Renal pelvis (tissue), 4 donors: ENCODE measurements around the gene GLG1. TPM values are rescaled to one million over a fixed set of nuclear protein-coding genes. Genes with fewer than 3 reads are reported as not detected.

ENCODE experiments used
- DNase-seq: peaks from one replicate; pipeline ENCODE4 v3.0.0-alpha.2; 2013
- polyA plus RNA-seq, 3 donors: library from polyadenylated mRNA; unstranded; fragments of 120-200 nt; gene quantifications; one replicate each; pipeline ENCODE4 v1.2.1, GENCODE V29; 2013; ENCODE audit not compliant: insufficient read length in 3 of 3

The GLG1 gene
- polyA plus RNA-seq, 3 donors = 149 to 173 (median 165) TPM

DNA sequence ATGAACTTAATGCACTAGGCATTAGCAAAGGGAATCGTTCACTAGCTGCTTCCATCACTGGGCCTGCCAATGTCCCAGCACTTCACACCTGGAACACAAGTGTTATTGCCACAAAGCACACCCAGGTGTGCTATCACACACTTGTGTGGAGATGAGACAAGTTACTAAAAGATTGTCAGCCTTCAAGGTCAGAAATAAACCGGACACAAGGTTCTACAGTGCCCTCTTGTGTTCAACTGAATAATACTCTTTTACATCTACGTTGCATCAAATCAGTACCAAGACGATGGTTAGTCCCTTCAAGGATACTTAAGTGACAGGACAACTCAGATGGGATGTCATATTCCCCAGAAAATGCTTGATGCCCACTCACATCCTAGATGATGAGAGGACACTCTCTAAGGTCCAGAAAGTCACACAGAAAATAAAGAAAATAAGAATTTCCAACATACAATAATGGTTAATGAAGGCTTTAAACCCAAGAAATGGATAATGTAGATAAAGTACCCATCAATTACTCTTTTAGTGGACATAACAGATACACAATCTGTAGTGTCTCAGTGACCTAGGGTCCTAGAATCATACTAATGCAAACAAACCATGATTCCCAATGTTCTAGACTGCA, 16.4 kb upstream of the GLG1 start:
- no peak for DNase-seq

DNA sequence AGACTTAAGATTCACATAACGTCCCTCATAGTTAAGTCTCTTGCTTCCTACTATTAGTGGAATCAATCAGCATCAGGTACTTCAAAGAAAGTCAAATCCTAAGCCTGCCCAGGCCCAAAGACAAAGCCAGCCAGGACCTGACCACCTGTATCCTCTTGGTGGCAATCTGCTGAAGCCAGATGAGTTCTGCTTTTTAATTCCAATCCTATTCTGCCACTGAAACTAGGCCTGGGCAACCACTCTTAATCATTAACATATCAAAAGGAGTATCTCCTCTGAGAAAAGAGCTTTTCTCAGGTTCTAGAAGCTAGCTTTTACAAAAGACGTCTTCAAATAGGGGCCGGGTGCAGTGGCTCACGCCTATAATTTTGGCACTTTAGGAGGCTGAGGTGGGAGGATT, 15.1 kb upstream of the GLG1 start:
- no peak for DNase-seq

DNA sequence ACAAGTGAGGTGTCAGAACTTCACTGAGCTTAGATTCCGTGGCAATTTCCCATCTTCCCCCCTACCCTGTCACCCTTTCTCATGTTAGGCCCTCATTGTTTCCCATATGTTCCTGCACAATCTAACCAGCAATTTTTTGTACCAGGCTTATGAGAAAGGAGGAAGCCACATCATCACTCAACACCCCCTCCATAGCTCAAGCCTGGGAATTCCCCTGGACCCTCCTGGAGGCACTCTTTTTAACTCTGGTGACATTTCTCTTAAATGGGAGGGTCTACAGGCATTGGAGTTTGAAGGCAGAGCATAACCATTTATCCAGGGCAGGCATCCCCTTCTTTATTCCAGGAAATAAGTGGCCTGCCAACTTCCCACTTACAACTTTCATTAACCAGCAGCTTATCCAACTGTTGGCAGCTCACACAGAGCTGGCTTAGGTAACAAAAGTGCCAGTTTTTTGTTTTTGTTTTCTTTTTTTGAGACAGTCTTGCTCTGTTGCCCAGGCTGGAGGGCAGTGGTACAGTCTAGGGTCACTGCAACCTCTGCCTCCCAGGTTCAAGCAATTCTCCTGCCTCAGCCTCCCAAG, 10.4 kb upstream of the GLG1 start:
- no peak for DNase-seq

DNA sequence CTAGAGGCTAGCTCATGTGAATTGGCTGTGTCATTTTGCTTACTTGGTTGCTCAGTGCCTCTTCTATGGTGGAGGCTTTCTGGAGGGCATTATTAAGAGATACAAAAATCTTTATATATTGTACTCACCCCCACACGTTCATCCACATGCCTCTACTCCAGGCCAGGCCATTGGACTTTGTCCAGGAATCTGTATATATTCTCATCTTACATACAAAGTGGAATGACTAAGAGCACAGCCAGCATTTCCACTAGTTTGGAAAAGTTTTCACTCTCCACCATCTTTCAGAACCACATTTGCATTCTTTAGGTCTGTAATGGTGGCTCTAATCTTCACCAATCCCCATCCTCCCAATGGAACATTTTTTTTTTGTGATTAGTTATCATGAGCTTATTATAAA, 4.8 kb upstream of the GLG1 start:
- no peak for DNase-seq

DNA sequence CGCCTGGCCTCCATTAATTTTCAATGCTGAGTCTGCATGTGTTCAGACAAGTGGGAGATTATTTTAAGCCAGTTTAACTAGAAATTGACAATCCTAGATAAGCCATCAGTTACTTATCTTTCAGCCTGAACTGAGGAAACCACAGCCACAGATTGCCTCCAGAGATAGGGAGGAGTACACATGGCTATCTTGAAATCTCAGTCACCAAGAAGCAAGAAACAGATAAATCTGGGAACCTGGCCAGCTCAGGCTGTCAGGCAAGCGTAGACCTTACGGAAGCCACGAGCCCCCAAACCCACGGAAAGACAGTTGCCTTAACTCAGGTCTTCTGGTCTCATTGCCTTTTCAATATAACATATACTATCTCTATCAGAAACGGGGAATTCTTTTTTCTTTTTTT, 2.0 kb upstream of the GLG1 start:
- DNase-seq = no peak

DNA sequence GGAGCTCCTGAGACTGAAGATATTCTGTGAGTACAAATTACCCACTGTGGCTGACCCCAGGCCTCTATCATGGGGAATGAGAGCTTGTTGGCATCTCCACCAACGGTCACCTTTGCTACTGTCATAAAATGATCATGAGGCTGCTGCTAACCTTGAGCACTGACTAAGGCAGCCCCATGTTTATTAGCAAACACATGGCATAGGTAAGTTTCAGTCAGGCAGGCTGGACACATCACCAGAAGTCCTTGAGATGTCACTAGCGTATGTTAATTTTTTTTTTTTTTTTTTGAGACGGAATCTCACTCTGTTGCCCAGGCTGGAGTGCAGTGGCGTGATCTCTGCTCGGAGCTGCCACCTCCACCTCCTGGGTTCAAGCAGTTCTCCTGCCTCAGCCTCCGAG, 1.5 kb upstream of the GLG1 start:
- DNase-seq = no peak

DNA sequence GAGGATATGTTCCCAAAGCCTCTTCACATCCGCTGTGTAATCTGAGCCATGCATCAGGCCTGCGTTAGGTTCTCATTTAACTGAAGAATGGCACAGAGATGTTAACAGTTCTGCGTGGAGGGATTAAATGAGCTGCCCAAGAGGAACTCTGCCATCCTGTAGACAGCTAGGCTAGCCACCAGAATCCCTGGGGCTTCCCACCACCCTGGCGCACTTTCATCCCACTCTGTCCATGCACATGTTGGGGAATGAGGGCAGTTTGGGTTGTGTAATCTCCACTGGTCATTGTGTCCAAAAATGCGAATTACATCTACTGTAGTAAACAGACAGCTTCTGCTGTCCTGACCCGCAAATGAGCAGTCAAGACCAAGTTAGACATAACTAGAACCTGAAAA, 1.0 kb upstream of the GLG1 start:
- DNase-seq = no peak

DNA sequence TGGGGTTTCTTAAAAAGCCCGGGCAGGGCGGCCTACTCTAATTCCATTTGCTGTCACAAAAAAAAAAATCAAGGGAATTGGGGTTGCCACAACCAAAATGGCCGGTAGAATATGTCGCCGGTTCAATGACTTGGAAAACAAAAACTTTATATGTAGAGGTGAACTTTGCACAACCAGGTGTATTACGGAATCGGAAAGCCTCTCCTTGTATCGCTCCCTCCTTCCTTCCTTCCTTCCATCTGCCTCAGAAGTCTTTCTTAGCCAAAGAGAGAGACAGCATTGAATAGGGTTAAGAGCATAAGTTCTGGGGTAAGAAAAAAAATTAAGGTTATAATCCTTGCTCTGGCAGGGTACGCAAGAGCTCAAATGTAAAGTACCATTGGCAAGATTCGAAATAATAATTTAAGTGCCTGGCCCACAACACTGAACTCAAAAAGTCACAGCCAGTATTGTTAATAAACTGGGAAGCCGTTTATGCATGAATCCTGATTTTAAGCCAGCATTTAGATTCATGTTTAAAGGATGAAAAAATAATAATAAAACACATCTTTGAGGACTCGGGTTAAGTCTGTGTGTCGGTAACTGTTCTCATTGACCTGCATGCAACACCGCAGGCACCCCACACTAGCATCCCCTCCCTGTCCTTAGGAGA, 522 bp upstream of the GLG1 start:
- DNase-seq = no peak

DNA sequence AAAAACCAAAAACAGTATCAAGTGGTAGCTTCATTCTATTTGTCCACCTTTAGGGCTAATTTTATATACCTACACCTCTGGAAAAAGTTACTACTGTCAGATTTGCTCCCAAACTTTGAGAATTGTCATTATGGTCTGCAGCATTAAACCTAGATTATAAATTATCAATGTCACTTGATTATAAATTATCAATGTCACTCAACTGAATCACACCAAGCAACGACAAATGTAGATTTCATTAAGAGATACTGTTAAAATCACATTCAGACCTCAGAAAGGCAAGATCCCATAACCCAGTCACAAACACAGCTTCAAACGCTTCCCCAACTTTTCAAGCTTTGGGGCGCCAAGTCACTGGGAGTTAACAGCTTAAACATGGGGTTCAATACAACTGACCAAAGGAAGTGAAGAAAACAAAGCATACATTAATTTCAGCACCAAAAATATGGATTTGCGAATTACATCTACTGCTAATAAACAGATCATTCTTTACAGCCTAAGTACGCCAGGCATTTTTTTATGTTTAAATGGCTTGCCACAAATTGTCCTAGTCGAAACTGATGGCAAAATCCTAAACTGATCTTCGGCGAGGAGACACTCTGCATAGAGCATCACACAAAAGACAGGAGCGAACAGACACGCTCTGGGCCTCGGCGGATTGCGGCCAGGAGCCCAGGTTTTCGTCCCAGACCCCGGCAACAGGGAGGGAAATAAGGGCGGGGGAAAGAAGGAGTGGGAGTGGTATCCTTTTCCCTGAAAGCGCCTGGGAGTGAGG, 981 bp downstream of the GLG1 start:
- DNase-seq = peak; percentile 41

DNA sequence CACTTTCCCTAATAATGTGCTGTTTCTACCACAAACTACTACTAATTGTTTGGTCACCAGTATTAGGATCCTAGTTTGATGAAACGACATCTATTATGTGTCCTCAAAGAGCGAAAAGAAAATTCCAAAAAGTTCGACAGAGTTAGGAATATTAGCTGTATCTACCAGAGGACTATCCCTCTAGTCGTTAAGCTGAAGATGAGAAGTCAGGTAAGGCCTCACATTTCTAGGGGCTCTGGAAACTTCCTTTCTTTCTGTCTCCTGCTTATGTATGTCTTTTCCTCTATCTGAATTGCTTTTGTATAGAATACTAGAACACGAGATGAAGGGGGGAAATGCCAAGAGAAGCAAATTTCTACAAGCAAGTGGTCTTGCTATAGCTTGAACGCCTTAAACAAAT, 1.6 kb downstream of the GLG1 start:
- DNase-seq = no peak

DNA sequence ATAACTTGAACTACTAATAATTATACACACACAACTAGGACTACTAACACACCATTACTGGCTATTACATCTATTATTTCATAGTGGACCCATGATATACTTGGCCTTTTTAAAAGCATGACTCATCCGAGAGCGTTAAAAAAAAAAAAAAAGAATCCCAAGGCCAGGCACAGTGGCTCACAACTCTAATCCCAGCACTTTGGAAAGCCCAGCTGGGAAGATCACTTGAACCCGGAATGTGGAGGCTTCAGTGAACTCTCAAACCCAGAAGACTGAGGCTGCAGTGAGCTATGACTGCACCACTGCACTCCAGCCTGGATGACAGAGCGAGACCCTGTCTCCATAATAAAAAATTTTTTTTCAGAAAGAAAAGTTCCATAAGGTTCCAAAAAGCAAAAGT, 3.1 kb downstream of the GLG1 start:
- no peak for DNase-seq

DNA sequence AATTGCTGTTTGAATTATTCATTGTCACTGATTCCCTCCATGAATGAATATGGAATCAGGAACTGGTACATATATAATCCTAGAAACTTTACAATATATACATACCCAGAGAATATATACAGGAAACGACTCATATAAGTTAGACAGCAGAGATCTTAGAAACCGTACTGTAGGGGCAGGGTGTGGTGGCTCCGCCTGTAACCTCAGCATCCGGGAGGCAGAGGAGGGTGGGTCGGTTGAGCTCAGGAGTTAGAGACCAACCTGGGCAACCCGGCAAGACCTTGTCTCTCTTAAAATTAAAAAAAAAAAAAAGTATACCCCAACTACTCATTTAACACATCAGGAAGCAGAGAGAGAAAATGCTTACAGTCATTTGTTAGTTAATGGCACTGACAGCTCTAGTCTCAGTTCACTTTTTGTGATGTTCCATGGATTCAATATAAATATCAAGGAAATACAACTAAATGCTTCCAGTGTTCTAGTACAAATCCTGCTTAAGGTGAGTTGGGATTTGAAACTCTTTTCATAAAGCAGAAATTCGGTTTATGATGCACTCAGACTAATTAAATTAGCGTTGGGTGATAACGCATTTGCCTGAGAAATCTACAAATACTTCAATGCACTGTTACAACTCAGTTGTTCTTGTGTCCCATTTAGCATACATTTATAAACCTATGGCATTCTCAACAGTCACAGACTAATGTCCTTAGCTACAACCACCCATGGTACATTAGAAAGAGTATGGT, 5.6 kb downstream of the GLG1 start:
- no peak for DNase-seq

DNA sequence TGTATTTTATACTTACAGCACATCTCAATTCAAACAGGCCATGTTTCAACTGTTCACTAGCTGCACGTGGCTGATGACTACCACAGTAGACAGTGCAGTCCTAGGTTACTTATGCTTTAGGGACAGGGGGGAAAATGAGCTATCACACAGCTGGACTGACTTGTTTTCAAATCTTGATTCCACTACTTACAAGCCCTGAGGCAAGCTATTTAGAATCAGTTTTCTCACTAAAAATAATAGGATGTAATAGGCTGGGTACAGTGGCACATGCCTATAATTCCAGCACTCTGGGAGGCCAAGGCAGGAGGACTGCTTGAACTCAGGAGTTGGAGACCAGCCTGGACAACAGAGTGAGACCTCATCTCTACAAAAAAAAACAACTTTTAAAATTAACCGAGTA, 10.3 kb downstream of the GLG1 start:
- DNase-seq = no peak

DNA sequence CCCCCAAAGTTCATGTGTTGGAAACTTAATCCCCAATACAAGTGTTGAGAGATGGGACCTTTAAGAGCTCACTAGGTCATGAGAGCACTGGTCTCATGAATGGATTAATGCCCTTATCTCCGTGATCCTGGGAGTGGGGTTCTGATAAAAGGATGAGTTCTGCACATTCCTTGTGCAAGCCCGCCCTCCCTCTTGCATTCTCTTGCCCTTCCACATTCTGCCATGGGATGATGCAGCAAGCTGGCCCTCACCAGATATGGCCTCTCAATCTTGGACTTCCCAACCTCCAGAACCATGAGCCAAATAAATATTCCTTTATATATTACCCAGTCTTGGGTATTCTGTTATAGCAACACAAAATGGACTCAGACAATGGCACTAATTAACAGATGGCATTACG, 14.1 kb downstream of the GLG1 start:
- no peak for DNase-seq

DNA sequence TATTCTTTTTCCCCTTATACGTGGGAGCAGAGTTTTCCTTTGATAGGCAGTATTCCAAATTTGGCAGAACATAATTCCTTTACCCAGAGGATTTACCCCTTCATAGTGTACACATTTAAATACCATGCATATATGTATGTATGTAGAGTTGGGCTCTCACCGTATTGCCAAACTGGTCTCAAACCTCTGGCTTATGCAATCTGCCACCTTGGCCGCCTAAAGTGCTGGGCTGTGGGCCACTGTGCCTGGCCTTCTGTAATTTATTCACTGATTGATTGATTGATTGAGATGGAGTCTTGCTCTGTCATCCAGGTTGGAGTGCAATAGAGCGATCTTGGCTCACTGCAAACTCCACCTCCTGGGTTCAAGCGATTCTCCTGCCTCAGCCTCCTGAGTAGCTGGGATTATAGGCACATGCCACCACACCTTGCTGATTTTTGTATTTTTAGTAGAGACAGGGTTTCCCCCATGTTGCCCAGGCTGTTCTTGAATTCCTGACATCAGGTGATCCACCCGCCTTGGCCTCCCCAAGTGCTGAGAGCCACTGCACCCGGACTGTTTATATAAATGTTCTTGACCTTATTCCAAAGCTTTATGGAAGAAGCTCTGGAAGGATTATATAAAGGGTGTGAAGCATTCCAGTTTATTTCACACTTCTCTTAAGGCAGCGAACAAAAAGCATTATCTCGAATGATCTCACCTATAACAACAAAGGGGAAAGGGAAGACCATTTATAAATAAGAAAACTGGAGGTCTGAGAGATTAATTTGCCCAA, 14.9 kb downstream of the GLG1 start:
- no peak for DNase-seq

DNA sequence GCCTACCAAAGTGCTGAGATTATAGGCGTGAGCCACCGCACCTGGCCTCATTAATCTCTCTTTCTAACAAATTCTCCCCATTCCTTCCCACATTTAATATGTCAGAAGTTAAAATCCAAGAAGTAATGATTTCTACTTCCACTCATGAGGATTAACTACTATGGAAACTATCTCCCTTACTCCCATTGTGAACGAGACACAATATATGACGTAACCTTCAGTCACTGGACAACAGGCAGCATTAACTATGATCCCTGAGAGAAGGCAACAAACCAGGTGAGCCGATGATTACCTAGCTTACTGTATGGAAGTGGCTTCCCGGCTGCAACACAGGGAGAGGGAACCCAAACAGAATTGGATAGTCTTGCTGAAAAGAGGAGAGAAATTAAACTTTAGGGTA, 20.0 kb downstream of the GLG1 start:
- no peak for DNase-seq

DNA sequence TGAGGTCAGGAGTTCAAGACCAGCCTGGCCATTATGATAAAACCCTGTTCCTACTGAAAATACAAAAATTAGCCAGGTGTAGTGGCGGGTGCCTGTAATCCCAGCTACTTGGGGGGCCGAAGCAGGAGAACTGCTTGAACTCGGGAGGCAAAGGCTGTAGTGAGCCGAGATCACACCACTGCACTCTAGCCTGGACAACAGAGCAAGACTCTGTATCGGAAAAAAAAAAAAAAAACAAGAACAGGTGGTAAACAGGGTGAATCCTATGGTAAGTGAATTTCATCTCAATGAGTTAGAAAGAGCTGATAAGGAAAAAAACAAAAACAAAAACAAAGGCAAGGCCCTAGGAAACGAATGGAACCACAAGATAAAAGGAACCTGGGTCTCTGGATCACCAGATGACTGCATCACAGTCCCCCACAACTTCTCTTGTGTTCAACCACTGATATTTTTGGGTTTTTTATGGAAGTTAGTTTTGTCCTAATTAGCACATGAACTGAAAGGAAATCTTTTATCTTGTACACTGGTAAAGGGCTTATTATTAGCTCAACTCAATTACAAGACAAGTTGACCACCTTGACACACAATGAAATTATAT, 21.0 kb downstream of the GLG1 start:
- DNase-seq = no peak

DNA sequence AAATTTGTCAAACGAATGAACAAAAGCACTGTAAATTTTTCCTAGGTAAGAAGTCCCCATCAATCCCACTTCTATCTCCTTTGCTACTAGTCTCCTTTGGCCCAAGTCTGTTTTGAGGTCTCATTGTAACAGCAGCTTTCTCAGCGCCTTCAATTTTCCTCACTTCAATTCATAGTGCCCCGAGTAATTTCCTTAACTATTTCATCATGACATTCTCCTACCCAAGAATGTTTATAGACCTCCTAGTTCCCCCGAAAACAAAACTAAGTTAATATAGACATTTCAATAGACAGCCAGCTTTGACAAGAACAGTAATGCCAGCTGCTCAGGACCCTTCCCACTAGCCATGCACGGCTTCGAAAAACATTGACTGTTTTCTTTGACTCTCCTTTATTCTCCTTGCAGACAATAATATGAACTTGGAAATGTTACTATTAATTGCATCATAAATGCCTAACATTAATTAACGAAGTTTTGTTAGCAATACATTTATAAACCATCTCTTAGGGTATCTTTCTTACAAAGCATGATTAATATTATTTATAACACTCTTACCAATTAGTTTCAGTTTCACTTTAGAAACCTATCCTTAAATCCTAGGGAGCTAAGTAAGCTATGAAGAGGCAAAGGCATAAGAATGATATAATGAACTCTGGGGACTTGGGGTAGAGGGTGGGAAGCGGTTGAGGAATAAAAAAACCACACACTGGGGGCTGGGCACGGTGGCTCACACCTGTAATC, 22.8 kb downstream of the GLG1 start:
- DNase-seq = no peak

DNA sequence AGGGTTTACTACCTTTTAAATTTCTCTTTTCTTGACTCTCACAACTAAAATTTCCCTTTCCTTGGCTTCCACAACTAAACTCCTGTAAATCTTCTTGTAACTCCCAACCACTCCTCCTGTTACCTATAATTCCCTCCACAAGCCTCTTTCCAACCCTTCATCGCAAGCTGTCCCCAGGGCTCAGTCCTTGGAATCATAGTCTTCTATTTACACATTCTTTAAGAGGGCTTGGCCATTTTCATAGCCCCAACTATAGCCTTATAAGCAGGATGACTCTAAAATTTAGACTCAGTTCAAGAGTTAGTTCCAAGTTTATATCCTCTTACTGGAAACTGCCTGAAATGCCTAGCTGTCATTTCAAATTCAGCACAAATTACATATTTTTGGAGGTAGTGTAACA, 23.9 kb downstream of the GLG1 start:
- DNase-seq = no peak

DNA sequence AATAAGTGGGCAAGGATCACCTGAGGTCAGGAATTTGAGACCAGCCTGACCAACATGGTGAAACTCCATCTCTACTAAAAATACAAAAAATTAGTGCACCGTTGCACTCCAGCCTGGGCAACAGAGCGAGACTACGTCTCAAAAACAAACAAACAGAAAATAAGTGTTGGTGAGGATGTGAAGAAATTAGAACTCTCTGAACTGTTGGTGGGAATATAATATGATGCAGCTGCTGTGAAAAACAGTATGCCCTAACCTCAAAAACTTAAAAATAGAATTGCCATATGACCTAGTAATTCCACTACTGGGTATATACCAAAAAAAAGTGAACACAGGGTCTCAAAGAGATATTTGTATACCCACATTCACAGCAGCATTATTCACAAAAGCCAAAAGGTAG, 26.1 kb downstream of the GLG1 start:
- no peak for DNase-seq
